Caki2 (cell line): Measurements from ENCODE around the gene TMED4. TPM values are rescaled to one million over a fixed set of nuclear protein-coding genes. Genes with fewer than 3 reads are reported as not detected.
A peak's percentile ranks its signal among the peaks of the same experiment; 100 is the strongest.
"Not testable (repeated sequence)": the region's sequence is repeated elsewhere in the genome, so short reads cannot be mapped to it uniquely, and the experiment has no call there.

Source experiments
- DNase-seq: peaks from one replicate; pipeline ENCODE4 v3.0.0-alpha.2; 2015; ENCODE audit warnings: low read depth
- in situ Hi-C: cut with HindIII; loops from 2 replicates; pipeline ENCODE4 v1.10.0; 2016; ENCODE audit warnings: low sequenced_read_pairs, low pct_unique_long_range_greater_than_20kb, mixed read lengths
- total RNA-seq: library from RNA; depleted of rRNA; stranded (reverse); fragments of >200 nt; shearing (Covaris generic); gene quantifications from 2 replicates; pipeline ENCODE4 v1.2.3, GENCODE V29; 2014; ENCODE audit warnings: low replicate concordance

Gene TMED4
- total RNA-seq, 1 experiment from 2014 or later: 317 TPM

GRCh38 chr7:44552473-44553005 lies 29.5 kb downstream of the TMED4 start:
- DNase-seq, in situ Hi-C loops: not testable (repeated sequence)

DNA sequence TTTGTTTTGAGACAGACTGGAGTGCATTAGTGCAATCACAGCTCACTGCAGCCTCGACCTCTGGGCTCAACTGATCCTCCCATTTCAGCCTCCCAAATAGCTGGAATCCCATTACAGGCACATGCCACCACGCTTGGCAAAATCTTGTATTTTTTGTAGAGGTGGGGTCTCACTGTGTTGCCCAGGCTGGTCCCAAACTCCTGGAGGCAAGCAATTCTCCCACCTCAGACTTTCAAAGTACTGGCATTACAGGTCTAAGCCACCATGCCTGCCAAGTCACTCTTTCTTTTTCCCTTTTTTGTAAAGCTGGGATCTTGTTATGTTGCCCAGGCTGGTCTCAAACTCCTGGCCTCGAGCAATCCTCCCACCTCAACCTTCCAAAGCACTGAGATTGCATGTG lies 32.6 kb downstream of the TMED4 start:
- in situ Hi-C loops: no loop called here
- no peak for DNase-seq

- no peak for DNase-seq
- in situ Hi-C loops: no loop called here
Observed at GRCh38 chr7:44548893-44549292, 33.1 kb downstream of the TMED4 start.

- peak; percentile 26 for DNase-seq
Observed at GRCh38 chr7:44547536-44548231, 34.3 kb downstream of the TMED4 start.

DNA sequence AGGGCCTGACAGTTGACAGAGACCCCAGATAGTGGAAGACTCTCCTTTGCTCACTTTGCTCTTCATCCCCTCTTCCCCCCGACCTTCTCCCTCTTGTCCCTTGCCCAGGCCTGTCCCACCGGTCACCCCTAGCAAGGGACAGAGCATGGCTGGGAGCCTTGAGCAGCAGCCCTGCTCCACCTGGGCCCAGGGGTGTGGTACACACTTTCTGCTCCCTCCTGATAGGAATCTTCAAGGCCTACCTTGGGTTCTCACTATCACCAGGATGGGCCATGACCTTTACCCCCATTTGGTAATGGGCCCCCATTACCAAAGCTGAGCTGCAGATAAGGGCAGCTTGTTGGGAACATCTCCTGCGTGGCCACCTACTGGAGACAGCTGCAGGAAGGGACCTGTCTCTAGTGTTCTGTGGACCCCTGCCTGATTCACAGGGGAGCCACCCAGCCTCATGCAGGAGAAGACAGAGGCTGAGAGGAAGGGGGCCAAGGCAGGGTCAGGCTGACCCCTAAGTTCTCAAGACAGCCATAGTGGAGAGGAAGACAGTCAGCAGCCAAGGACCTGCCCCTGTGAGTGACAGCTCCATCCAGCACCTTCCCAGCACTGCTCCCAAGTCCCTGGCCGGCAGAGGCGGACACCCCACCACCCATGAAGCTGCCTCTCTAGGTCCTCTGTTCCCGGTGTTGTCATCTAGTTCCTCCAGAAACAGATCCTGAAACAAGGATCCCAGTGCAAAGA lies 40.0 kb downstream of the TMED4 start:
- DNase-seq: no peak
- in situ Hi-C loops: no loop called here

More at GRCh38 chr7:44547536-44548231, 34.3 kb downstream of the TMED4 start:
- in situ Hi-C loops: no loop called here

GRCh38 chr7:44541028-44541869 lies 40.8 kb downstream of the TMED4 start, which contains the start of gene NPC1L1:
TSS of gene NPC1L1 (minus strand) at chr7:44541330. CDS start at chr7:44541259, 71 bp downstream.
- no peak for DNase-seq
- in situ Hi-C loops: no loop called here

- no peak for DNase-seq
- in situ Hi-C loops: no loop called here
Observed at GRCh38 chr7:44540592-44541027, 41.4 kb downstream of the TMED4 start.

DNA sequence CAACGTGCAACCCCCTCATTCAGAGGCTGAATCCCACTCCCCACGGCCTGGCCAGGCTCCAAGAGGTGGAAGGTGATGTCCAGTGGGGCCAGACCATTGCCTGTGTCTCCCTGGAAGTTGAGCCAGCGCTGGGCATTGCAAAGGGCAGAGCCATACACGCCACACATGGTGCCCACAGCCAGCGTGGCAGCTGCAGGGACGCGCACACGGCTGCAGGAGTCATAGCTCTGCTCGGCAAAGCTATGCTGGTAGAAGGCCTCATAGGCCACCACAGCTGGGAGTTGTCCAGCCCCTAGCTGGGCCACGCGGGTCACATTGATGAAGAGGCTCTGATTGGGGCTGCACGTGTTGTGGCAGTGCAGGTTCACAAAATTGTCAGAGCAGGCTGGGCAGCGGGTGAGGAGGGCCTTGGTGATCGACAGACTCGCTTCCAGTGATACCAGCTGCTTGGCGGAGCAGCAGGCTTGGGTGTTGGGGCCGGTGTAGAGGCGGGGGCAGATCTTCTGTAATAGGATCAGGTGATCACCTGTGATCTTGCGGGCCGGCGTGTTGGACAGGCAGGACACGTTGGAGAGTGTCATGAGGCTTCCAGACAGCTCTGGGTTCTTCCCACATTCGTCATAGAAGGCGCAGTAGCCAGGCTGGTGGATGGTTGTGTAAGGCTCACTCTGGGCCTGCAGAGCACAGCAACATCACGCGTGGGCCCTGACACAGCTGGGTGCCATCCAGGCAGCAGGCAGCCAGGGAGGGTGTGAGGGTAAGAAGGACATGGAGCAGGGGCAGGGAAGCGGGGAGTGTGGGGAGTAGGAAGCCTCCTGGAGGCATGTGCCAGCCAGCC lies 42.1 kb downstream of the TMED4 start:
- DNase-seq: no peak
- in situ Hi-C loops: no loop called here

DNA sequence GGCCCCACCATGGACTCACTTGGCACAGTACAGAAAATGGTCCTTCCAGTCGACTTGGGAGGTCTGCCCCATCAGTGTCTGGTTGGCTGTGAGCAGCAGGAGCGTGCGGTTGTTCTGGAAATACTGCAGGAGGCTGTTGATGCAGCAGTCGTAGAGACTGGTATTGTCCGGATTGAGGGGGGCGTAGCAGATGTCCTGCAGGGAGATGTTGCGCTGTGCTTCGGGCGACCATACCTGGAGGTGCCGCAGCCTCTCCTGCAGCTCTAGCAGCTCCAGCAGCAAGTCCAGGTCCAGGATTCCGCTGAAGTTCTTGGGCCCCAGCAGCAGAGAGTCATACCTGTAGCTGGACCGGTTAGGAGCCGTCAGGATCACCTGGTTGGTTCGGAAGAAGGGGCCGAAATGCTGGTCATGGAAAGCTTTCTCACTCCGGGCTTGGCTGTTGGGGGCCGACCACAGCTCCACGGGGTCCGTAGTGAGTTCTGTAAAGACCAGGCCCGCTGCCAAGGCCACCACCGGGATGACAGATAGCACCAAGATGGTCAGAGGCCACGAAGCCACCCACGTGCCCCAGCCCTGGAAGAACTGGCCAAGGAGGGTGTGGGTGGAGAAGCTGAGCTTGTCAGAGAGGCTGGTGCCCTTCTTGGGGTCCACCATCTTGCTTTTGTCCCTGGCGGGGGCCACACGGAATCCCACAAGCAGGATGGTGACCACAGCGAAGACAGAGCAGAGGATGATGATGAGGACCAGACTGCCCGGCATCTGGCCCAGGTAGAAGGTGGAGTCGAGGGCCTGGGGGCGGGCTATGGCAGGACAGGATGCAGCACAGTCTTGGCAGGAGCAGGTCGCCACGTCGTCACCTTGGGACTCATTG lies 43.0 kb downstream of the TMED4 start:
- no peak for DNase-seq
- in situ Hi-C loops: no loop called here

DNA sequence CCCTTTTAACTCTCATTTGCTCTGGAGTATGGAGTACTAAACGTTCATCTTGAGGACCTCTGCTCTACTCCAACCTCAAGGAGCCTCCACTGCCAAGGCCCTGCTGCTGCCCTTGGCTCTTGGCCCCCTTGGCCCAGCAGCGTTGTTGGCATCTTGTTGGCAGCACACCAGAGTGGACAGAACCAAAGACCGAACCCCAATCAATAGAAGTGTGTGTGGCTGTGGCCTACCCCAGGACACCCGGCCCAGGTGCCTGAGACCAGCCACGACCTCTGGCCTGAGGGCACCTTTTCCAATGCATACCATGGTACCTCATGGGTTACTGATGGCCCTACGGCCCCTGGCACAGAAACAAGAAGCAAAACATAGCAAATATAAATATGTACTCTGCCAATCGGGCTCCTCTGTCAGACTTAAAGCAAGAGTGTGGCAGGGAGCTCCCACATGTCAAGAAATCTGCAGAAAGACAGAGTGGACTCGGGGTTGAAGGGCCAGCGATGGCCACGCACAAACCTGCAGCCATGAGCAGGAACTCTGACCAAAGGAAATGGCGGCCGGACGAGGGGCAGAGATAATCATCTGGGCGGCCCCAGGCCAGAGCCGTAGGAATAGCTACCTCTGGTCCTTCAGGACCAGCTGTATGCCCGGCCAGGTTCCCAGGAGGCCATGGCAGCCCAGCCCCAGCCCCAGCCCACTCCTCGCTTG lies 43.8 kb downstream of the TMED4 start:
- no peak for DNase-seq
- in situ Hi-C loops: no loop called here

- no peak for DNase-seq
- in situ Hi-C loops: no loop called here
Observed at GRCh38 chr7:44537442-44537841, 44.6 kb downstream of the TMED4 start.

GRCh38 chr7:44536090-44536489 lies 45.9 kb downstream of the TMED4 start:
- no peak for DNase-seq
- in situ Hi-C loops: no loop called here

- DNase-seq: no peak
- in situ Hi-C loops: no loop called here
Observed at GRCh38 chr7:44535348-44536064, 46.5 kb downstream of the TMED4 start.

DNA sequence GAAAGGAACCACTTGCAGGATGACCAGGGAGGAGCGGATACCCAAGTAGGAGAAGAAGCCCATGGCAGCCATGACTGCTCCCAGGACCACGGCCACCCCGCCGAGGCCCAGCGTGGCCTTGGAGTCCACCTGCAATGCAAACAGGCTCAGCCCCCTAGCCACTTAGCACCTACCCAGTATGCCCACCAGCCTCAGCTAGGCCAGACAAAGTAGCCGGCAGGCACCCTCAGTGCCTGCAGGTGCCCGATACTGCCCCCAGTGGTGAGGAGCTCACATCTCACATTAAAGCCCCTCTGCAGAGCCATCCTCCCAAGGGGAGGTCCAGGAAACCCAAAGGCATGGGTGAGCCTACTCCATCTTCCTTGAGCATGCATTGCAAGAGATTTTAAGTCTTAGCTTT lies 47.5 kb downstream of the TMED4 start:
- in situ Hi-C loops: no loop called here
- peak; percentile 15 for DNase-seq

DNA sequence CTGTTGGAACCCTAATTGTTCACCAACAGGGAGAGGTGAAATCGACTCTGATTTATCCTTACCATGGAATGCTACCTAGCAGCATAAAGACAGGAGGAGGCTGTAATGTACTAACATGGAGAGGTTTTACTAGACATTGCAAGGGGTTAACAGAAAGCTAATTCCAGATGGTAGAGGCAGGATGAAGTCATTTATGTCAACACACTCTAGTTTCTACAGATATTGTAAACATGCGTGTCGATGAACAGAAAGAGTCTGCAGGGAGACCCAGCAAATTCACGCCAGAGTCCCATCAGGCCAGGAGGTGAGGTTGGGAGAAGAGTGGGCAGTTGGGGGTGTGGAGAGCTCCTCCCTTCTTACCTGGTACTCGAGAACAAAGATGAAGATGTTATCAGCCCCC lies 47.9 kb downstream of the TMED4 start:
- no peak for DNase-seq
- in situ Hi-C loops: no loop called here
